Uterus (tissue), 2 donors: ENCODE measurements around the gene PNPO.

Experiments used
- POLR2A ChIP-seq, 2 donors: fragments of 450-650 bp; IDR thresholded peaks; one replicate each; pipeline ENCODE4 v1.6.1; 2016; ENCODE audit warnings: antibody characterized with exemption in 2 of 2, mild to moderate bottlenecking in 1 of 2, moderate library complexity in 1 of 2
- TF ChIP-seq, protein P1 (sequence below), 4 experiments: fragments of 200-600 bp in 2 of 4; fragments of 450-650 bp in 2 of 4; sonication (generic) in 2 of 4; IDR thresholded peaks; one replicate each; pipeline ENCODE4 v1.5.1; 2016 to 2019; ENCODE audit warnings: antibody characterized with exemption in 4 of 4, mild to moderate bottlenecking in 2 of 4, moderate library complexity in 1 of 4

DNA sequence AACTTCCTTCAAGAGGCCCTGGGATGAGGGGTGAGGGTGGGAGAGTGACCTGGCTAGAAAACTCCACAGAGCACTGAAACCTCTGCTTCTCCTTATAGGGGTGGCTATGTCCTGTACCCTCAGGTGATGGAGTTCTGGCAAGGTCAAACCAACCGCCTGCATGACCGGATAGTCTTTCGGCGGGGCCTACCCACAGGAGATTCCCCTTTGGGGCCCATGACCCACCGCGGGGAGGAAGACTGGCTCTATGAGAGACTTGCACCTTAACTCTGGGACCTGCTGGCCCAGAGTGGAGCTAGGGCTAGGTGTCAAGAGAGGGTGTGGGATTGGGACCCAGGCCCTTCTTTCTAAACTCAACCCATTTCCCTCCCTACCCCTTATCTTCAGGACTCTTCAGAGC lies 5.1 kb downstream of the PNPO start:
- no peak for TF ChIP-seq POLR2A (IDR thresholded peaks at IDR 0.05)
- TF ChIP-seq, protein P1, sequence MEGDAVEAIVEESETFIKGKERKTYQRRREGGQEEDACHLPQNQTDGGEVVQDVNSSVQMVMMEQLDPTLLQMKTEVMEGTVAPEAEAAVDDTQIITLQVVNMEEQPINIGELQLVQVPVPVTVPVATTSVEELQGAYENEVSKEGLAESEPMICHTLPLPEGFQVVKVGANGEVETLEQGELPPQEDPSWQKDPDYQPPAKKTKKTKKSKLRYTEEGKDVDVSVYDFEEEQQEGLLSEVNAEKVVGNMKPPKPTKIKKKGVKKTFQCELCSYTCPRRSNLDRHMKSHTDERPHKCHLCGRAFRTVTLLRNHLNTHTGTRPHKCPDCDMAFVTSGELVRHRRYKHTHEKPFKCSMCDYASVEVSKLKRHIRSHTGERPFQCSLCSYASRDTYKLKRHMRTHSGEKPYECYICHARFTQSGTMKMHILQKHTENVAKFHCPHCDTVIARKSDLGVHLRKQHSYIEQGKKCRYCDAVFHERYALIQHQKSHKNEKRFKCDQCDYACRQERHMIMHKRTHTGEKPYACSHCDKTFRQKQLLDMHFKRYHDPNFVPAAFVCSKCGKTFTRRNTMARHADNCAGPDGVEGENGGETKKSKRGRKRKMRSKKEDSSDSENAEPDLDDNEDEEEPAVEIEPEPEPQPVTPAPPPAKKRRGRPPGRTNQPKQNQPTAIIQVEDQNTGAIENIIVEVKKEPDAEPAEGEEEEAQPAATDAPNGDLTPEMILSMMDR (IDR thresholded peaks at IDR 0.05), result no peak
